B cell (primary cell): ENCODE results near the gene CAMTA2. TPM values are rescaled to one million over a fixed set of nuclear protein-coding genes. Genes with fewer than 3 reads are reported as not detected.

Experiments used
- ATAC-seq: fragments of 200-7000 bp; cut with Tn5 transposase; one replicate; pipeline ENCODE4 v1.10.0; 2021; ENCODE audit warnings: low read depth, mild to moderate bottlenecking, moderate number of reproducible peaks, moderate library complexity
- CTCF ChIA-PET: fragments of 350-600 bp; sonication (Branson Sonifier 250); formaldehyde crosslinking; loops from one replicate; lab custom pipeline; 2021; ENCODE audit warnings: antibody characterized with exemption, inconsistent platforms; lab: Charles Lee
- POLR2A ChIA-PET: fragments of 350-600 bp; sonication (Branson Sonifier 250); formaldehyde crosslinking; loops from one replicate; lab custom pipeline; 2021; ENCODE audit warnings: antibody characterized with exemption; lab: Charles Lee
- DNase-seq: peaks from one replicate; pipeline ENCODE4 v3.0.0; 2013
- H2AFZ ChIP-seq: 2 replicates; pipeline ENCODE4 v1.6.1; 2012; ENCODE audit warnings: mild to moderate bottlenecking, low read depth, low read length; ENCODE audit not compliant: insufficient read depth, poor library complexity, severe bottlenecking
- H3K27ac ChIP-seq, 2 donors: 1 replicate in 1 of 2; 2 replicates in 1 of 2; pipeline ENCODE4 v1.5.1; 2012 to 2013; ENCODE audit warnings: low read length in 2 of 2, mild to moderate bottlenecking in 2 of 2, moderate library complexity in 1 of 2
- H3K27me3 ChIP-seq, 4 experiments: fragments of 200-600 bp in 1 of 4; sonication (generic) in 1 of 4; replicated peaks in 1 of 4; 1 replicate in 2 of 4; 2 replicates in 2 of 4; pipeline versions ENCODE4 v1.6.1 to v1.7.0; 2013 to 2016; ENCODE audit warnings: low read length in 3 of 4, mild to moderate bottlenecking in 2 of 4, mixed read lengths in 1 of 4, moderate library complexity in 1 of 4; ENCODE audit not compliant: insufficient read depth in 4 of 4, control insufficient read depth in 3 of 4; ENCODE audit errors: control extremely low read depth in 1 of 4
- H3K36me3 ChIP-seq, 2 experiments: replicated peaks in 1 of 2; 1 replicate in 1 of 2; 2 replicates in 1 of 2; pipeline versions ENCODE4 v1.6.1 to v1.7.1; 2013; ENCODE audit warnings: low read length in 1 of 2; ENCODE audit not compliant: insufficient read depth in 2 of 2, control insufficient read depth in 1 of 2; ENCODE audit errors: control extremely low read depth in 1 of 2, extremely low read depth in 1 of 2
- H3K4me1 ChIP-seq, 2 donors: fragments of 200-600 bp in 1 of 2; sonication (generic) in 1 of 2; 1 replicate in 1 of 2; 2 replicates in 1 of 2; pipeline versions ENCODE4 v1.5.1 to v1.6.1; 2013 to 2017; ENCODE audit warnings: low read length in 2 of 2; ENCODE audit not compliant: control insufficient read depth in 2 of 2, insufficient read depth in 2 of 2
- H3K4me2 ChIP-seq: replicated peaks from 2 replicates; pipeline ENCODE3; 2012; ENCODE audit warnings: mild to moderate bottlenecking, low read depth, low read length; ENCODE audit not compliant: poor library complexity, severe bottlenecking
- H3K4me3 ChIP-seq, 5 experiments: fragments of 200-600 bp in 1 of 5; sonication (generic) in 1 of 5; 1 replicate in 3 of 5; 2 replicates in 2 of 5; pipeline versions ENCODE4 v1.5.1 to v1.7.0; 2011 to 2016; ENCODE audit warnings: low read length in 4 of 5, mild to moderate bottlenecking in 4 of 5, low read depth in 2 of 5, control low read depth in 1 of 5, moderate library complexity in 1 of 5; ENCODE audit not compliant: insufficient read depth in 1 of 5; ENCODE audit errors: control extremely low read depth in 1 of 5, extremely low read depth in 1 of 5
- H3K79me2 ChIP-seq: fragments of 200-600 bp; sonication (generic); one replicate; pipeline ENCODE4 v1.6.0; 2016; ENCODE audit warnings: low read length; ENCODE audit not compliant: control insufficient read depth, insufficient read depth
- H3K9ac ChIP-seq: fragments of 200-600 bp; sonication (generic); 2 replicates; pipeline ENCODE4 v1.6.1; 2017; ENCODE audit warnings: mild to moderate bottlenecking, low read length, moderate library complexity
- H3K9me3 ChIP-seq, 3 donors: one replicate each; pipeline versions ENCODE4 v1.6.1 to v1.7.1; 2013; ENCODE audit warnings: low read length in 2 of 3; ENCODE audit not compliant: control insufficient read depth in 2 of 3, insufficient read depth in 1 of 3; ENCODE audit errors: control extremely low read depth in 1 of 3
- H4K20me1 ChIP-seq: 2 replicates; pipeline ENCODE4 v1.6.0; 2012; ENCODE audit warnings: mild to moderate bottlenecking, low read length; ENCODE audit not compliant: insufficient read depth, control insufficient read depth, poor library complexity, severe bottlenecking
- H3K27ac Mint-ChIP-seq: one replicate; pipeline ENCODE4 v1.8.0; 2021; ENCODE audit warnings: mixed read lengths
- H3K27me3 Mint-ChIP-seq: one replicate; pipeline ENCODE4 v1.8.0; 2021; ENCODE audit warnings: mixed read lengths
- H3K4me1 Mint-ChIP-seq: one replicate; pipeline ENCODE4 v1.8.0; 2021; ENCODE audit warnings: mixed read lengths
- H3K4me3 Mint-ChIP-seq: one replicate; pipeline ENCODE4 v1.8.0; 2021; ENCODE audit warnings: mixed read lengths
- H3K9me3 Mint-ChIP-seq: one replicate; pipeline ENCODE4 v1.8.0; 2022; ENCODE audit warnings: mixed read lengths; ENCODE audit not compliant: insufficient read depth
- EZH2 ChIP-seq: IDR thresholded peaks from 2 replicates; pipeline ENCODE4 v1.6.1; 2012; ENCODE audit warnings: borderline replicate concordance, low read depth, mild to moderate bottlenecking, moderate library complexity, low read length; ENCODE audit not compliant: insufficient read depth, poor library complexity, severe bottlenecking
- WGBS: methylation state at CpG from one replicate; pipeline ENCODE4 v1.1.5; 2013; ENCODE audit warnings: missing lambda C conversion rate; ENCODE audit not compliant: insufficient coverage; 5-methylcytosine and 5-hydroxymethylcytosine counted together
- intact Hi-C: fragments of 100-400 bp; cut with micrococcal nuclease; formaldehyde crosslinking; loops from one replicate; pipeline ENCODE4 v1.10.0; 2022
- polyA plus RNA-seq: library from polyadenylated mRNA; depleted of rRNA; stranded (reverse); fragments of >200 nt; gene quantifications from 2 replicates; pipeline ENCODE4 v1.2.3, GENCODE V29; 2012
- total RNA-seq, 2 donors: library from RNA; stranded (reverse); fragments of 120-200 nt in 1 of 2; gene quantifications; 1 replicate in 1 of 2; 2 replicates in 1 of 2; pipeline versions ENCODE4 v1.2.3 to v1.2.4, GENCODE V29; 2013 to 2022
- TF ChIP-seq, protein P1 (sequence below): fragments of 200-600 bp; IDR thresholded peaks from one replicate; pipeline ENCODE4 v1.8.0; 2022; ENCODE audit warnings: antibody characterized with exemption, mild to moderate bottlenecking

The CAMTA2 gene
- total and polyA plus RNA-seq, 2 donors (not counting 1 experiment from before 2014, with no cell fraction given) = 48.3 to 57.9 TPM

DNA sequence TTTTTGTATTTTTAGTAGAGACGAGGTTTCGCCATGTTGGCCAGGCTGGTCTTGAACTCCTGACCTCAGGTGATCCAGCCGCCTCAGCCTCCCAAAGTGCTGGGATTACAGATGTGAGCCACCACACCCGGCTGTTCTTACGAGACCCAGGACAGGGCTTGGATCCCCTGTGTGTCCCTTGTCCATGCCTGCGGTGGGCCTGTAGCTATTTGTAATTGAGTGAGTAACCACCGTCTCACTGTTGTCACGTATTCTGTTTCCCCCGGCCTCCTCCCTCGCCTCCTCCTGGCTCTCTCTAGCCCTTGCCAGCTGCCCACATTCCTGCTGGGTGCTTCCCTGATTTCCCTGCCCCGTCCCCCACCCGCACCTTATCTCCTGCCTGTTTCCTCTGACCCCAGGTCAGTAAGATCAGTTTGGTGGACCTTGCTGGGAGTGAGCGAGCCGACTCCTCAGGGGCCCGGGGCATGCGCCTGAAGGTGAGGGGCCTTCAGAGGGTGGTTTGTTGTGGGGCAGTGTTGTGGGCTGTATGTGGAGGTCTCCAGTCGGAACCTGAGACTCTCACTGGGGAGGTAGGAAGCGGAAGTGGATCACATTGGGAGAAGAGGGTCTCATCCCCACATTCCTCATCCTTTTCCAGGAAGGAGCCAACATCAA lies 15.9 kb upstream of the CAMTA2 start:
- Histone ChIP-seq H3K4me2 (no peak overlapping the region), H3K9ac (no peak overlapping the region), H3K4me1 (peaks cover 13 to 16% of the 10 kb centered on the region in 2 donors), H3K27ac (no peak overlapping the region), H3K9me3 (no peaks in the 10 kb centered on the region), H2AFZ (no peak overlapping the region), H4K20me1 (peaks cover 8% of the 10 kb centered on the region), H3K36me3 (peaks cover 2 to 38% of the 10 kb centered on the region in 2 experiments), H3K4me3 (no peak overlapping the region), H3K79me2 (no peaks in the 10 kb centered on the region), H3K27me3 (peaks cover 0 to 29% (median 2%) of the 10 kb centered on the region in 4 experiments)
- Mint-ChIP-seq H3K9me3 (no peaks in the 10 kb centered on the region), H3K4me3 (no peak overlapping the region), H3K27me3 (no peaks in the 10 kb centered on the region), H3K4me1 (peaks cover 17% of the 10 kb centered on the region), H3K27ac (no peak overlapping the region)
- ChIA-PET CTCF (interaction anchor here (0.5 kb wide), 1 partner anchor 23 kb away, joined by 3 read pairs; no protein-coding TSS in a partner anchor), POLR2A (no interaction called here)
- ATAC-seq (no peak), DNase-seq (no peak)
- over 99% methylated on average over 12 of the region's 18 CpGs for WGBS
- intact Hi-C loops = no loop called here
- TF ChIP-seq, protein P1, sequence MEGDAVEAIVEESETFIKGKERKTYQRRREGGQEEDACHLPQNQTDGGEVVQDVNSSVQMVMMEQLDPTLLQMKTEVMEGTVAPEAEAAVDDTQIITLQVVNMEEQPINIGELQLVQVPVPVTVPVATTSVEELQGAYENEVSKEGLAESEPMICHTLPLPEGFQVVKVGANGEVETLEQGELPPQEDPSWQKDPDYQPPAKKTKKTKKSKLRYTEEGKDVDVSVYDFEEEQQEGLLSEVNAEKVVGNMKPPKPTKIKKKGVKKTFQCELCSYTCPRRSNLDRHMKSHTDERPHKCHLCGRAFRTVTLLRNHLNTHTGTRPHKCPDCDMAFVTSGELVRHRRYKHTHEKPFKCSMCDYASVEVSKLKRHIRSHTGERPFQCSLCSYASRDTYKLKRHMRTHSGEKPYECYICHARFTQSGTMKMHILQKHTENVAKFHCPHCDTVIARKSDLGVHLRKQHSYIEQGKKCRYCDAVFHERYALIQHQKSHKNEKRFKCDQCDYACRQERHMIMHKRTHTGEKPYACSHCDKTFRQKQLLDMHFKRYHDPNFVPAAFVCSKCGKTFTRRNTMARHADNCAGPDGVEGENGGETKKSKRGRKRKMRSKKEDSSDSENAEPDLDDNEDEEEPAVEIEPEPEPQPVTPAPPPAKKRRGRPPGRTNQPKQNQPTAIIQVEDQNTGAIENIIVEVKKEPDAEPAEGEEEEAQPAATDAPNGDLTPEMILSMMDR = no peak
- TF ChIP-seq EZH2 = no peak

GRCh38 chr17:5002121-5002788 lies 14.8 kb upstream of the CAMTA2 start:
- DNase-seq = no peak
- Histone ChIP-seq H3K79me2 (no peaks in the 10 kb centered on the region), H3K4me1 (peaks cover 16 to 18% of the 10 kb centered on the region in 2 donors), H3K4me3 (no peak overlapping the region), H4K20me1 (peaks cover 8% of the 10 kb centered on the region), H3K36me3 (peaks cover 2 to 27% of the 10 kb centered on the region in 2 experiments), H3K27me3 (peaks cover 0 to 20% (median 0%) of the 10 kb centered on the region in 4 experiments), H3K9ac (no peak overlapping the region), H3K4me2 (no peak overlapping the region), H3K9me3 (no peaks in the 10 kb centered on the region), H3K27ac (no peak overlapping the region), H2AFZ (no peak overlapping the region)
- H3K27ac Mint-ChIP-seq = no peak overlapping the region
- intact Hi-C loops = no loop called here
- no peak for TF ChIP-seq EZH2
- TF ChIP-seq, protein P1 = no peak
- H3K9me3 Mint-ChIP-seq = no peaks in the 10 kb centered on the region
- ATAC-seq = no peak
- ChIA-PET POLR2A (interaction anchor here (0.6 kb wide), 2 partner anchors 34 to 54 kb away, joined by 4 to 9 read pairs; partner anchors contain the start of gene PFN1), CTCF (no interaction called here)
- 98% methylated on average over 18 of the region's 20 CpGs for WGBS
- peaks cover 18% of the 10 kb centered on the region for H3K4me1 Mint-ChIP-seq
- no peaks in the 10 kb centered on the region for H3K27me3 Mint-ChIP-seq
- H3K4me3 Mint-ChIP-seq = no peak overlapping the region
